VCaP (cell line): ENCODE data around the gene HSPH1.

Source experiments
- H3K27ac ChIP-seq: fragments of 450-650 bp; 2 replicates; pipeline ENCODE4 v1.5.1; 2017
- CTCF ChIP-seq: fragments of 450-650 bp; conservative IDR thresholded peaks from 2 replicates; pipeline ENCODE4 v1.5.1; 2017; ENCODE audit warnings: mild to moderate bottlenecking, moderate library complexity

The HSPH1 gene

DNA sequence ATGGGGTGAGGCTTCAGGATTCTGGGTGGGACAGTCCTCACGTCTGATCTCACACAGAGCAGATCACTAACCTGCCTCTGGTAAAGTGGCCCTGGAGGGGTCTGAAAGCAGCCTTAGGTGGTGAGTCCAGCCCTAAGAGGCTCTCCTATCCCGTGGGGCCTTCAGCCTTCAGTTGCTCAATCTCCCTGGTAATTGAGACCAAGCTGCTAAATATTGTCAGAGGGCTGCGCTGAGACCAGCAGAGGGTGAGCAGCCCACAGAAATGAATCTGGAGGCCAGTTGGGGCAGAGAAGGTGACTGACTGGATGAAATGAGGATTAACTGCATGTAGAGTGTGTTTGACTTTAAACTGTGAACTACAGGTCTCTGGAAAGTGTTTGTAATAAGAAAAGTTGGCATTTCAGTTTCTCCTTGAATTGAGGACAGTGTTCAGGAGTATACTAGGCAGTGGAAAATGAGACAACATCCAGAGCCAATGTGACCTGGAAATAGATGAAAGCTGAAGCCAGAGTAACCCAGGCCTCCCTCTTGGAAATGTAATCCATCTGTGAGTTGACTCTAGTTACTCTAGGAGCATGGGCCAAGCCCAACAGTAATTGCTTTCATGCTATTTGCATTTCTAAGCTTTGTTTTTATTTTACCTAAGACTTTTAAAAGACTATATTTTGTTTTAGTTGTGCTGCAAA, 14.3 kb upstream of the HSPH1 start:
- no peak overlapping the region for H3K27ac ChIP-seq
- no peak for TF ChIP-seq CTCF

- no peak overlapping the region for H3K27ac ChIP-seq
- TF ChIP-seq CTCF = no peak
These were observed 12.3 kb upstream of the HSPH1 start for GRCh38 chr13:31174018-31174417.

DNA sequence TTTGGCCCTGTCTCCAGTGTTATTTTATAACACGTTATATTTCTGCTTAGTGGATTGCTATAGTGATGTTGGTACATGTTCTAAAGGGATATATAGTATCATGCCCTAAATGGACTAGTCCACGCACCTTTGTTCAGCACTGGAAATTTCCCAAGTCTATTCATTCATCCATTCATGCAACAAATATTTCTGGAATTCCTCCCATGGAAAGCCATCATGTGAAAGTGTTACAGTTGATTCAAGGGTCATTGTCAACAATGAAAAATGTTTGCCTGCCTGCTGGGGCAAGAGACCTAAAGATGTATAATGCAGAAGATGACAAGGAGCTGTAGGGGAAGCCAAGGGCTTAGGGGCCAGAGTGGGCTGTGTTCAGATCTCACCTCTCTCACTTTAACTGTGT, 10.8 kb upstream of the HSPH1 start:
- no peak overlapping the region for H3K27ac ChIP-seq
- no peak for TF ChIP-seq CTCF

DNA sequence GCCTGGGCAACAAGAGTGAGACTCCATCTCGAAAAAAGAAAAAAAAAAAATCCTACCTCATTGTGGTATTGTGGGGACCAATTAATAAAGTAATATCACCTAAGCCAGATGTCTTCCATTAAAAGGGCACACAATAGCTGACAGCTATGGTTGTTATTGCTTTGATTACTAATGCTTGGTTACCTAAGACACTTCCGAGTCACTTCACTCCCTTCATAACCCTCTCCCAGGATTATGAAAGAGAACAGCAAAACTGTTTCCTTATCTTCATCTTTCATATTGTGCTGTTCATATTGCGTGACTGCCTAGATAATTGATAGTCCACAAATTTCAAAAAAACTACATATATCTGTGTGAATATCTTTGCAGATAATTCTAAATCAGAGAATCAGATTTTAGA, 10.3 kb upstream of the HSPH1 start:
- TF ChIP-seq CTCF = no peak
- H3K27ac ChIP-seq = no peak overlapping the region

GRCh38 chr13:31168736-31169135, 7.0 kb upstream of the HSPH1 start:
- no peak for TF ChIP-seq CTCF
- H3K27ac ChIP-seq = no peak overlapping the region

DNA sequence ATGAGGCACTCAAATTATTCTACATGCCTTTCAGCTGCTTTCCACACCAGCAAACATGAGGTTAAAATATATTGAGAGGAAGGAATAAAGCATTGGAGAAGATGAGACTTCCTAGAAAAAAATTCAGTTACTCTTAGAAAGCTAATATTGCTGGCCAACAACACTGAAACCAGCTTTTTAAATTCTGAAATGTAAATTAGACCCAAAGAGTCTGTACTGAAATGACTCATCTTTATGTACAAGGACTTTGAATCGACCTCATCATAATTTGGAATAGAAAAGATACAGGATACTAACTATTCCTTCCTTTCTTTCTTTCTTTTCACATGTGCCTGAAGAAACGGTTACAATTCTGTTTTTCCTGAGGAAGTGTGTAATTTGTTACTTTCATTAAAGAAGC, 6.5 kb upstream of the HSPH1 start:
- H3K27ac ChIP-seq = no peak overlapping the region
- TF ChIP-seq CTCF = no peak

DNA sequence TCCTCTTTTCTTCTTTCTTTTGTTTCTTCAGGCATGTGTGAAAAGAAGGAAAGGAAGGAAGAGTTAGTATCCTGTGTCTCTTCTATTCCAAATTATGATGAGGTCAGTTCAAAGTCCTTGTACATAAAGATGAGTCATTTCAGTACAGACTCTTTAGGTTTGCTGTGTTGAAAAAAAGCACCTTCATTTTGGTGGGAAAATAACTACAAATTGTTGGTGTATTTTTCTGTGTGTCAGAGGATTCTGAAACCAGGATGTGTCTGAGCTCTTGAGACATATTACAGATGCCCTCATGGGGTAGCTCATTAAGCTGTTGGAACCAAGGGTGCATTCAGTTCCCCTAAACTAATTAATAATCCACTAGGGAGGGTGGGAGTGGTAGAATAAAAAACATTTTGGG, 5.8 kb upstream of the HSPH1 start:
- TF ChIP-seq CTCF = no peak
- H3K27ac ChIP-seq = no peak overlapping the region
